WERI-Rb-1 (cell line): ENCODE data around the gene SLC66A2.

Experiments
- DNase-seq: peaks from one replicate; pipeline ENCODE4 v3.0.0-alpha.2; 2020
- H3K27ac ChIP-seq: fragments of 250-450 bp; sonication (Bioruptor Pico); 2 replicates; pipeline ENCODE4 v1.5.1; 2020; ENCODE audit warnings: mild to moderate bottlenecking, moderate library complexity
- H3K27me3 ChIP-seq: fragments of 250-450 bp; sonication (Bioruptor Pico); 2 replicates; pipeline ENCODE4 v1.5.1; 2021; ENCODE audit warnings: mild to moderate bottlenecking, low read depth, moderate library complexity; ENCODE audit not compliant: insufficient read depth, severe bottlenecking
- H3K36me3 ChIP-seq: fragments of 250-450 bp; sonication (Bioruptor Pico); 2 replicates; pipeline ENCODE4 v1.5.1; 2020; ENCODE audit warnings: mild to moderate bottlenecking, moderate library complexity
- H3K4me3 ChIP-seq: 2 replicates; pipeline ENCODE4 v1.5.1; 2011; ENCODE audit warnings: low read depth, mild to moderate bottlenecking, control low read depth, low read length
- H3K9me3 ChIP-seq: fragments of 250-450 bp; sonication (Bioruptor Pico); 2 replicates; pipeline ENCODE4 v1.5.1; 2021; ENCODE audit warnings: mild to moderate bottlenecking, moderate library complexity; ENCODE audit not compliant: severe bottlenecking
- TF ChIP-seq, protein P1 (sequence below): IDR thresholded peaks from 2 replicates; pipeline ENCODE4 v1.5.1; 2011; ENCODE audit warnings: low read depth, mild to moderate bottlenecking, control low read depth, inconsistent platforms, low read length

SLC66A2 gene

DNA sequence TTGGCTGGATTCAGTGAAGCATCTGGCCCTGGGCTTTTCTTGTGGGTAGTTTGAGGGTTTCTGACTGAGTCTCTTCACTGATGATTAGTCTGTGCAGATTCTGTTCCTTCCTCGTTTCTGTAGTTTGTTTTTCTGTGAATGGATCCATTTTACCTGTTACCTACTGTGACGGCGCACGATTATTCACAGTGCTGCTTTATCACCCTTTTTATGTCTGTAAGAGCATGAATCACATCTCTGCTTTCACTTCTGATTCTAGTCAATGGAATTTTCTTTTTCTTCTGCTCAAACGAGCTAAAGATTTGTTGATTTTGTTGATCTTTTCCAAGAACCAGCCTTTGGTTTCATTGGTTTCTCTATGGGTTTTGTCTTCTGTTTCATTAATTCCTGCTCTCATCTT lies 60.8 kb downstream of the SLC66A2 start:
- no peak for DNase-seq
- Histone ChIP-seq H3K4me3 (no peak overlapping the region), H3K9me3 (peaks cover 59% of the 10 kb centered on the region), H3K27ac (no peak overlapping the region), H3K27me3 (no peaks in the 10 kb centered on the region), H3K36me3 (no peaks in the 10 kb centered on the region)
- TF ChIP-seq, protein P1, sequence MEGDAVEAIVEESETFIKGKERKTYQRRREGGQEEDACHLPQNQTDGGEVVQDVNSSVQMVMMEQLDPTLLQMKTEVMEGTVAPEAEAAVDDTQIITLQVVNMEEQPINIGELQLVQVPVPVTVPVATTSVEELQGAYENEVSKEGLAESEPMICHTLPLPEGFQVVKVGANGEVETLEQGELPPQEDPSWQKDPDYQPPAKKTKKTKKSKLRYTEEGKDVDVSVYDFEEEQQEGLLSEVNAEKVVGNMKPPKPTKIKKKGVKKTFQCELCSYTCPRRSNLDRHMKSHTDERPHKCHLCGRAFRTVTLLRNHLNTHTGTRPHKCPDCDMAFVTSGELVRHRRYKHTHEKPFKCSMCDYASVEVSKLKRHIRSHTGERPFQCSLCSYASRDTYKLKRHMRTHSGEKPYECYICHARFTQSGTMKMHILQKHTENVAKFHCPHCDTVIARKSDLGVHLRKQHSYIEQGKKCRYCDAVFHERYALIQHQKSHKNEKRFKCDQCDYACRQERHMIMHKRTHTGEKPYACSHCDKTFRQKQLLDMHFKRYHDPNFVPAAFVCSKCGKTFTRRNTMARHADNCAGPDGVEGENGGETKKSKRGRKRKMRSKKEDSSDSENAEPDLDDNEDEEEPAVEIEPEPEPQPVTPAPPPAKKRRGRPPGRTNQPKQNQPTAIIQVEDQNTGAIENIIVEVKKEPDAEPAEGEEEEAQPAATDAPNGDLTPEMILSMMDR = no peak

DNA sequence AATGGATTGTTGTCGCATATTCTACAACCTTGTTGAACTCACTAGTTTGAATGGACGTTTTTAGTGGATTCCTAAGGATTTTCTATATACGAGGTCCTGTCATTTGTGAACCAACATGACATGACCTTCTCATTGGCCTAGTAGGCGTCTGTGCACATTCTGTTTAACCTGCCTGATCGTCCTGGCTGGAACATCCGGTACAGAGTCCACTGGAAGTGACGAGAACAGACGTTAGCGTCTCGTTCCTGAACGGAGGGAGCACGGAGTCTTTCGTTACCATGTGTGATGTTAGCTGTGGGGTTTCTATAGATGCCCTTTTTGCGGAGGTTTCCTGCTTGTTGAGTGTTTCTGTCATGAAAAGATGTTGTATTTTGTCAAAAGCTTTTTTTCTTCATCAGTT lies 61.9 kb downstream of the SLC66A2 start:
- peaks cover 49% of the 10 kb centered on the region for H3K9me3 ChIP-seq
- TF ChIP-seq, protein P1 = no peak
- no peak for DNase-seq
- H3K27me3 ChIP-seq = no peaks in the 10 kb centered on the region
- no peak overlapping the region for H3K4me3 ChIP-seq
- H3K36me3 ChIP-seq = no peaks in the 10 kb centered on the region
- no peak overlapping the region for H3K27ac ChIP-seq

DNA sequence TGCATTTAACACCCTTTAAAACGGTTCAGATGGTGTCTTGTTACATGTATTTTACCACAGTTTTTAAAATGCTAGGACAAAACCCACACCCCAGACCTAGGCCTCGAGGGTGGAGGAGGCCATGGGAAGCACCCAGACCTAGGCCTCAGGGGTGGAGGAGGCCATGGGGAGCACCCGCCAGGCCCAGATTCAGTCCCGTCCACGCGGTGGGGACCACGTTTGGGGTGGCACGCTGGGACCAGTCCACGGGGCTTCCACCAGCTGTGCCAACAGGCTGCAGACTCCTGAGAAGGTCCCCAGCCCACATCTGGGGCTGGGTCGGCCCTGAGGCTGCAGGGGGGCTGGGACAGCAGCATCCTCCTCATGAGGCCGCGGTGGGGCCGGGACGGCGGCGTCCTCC lies 63.4 kb downstream of the SLC66A2 start:
- peaks cover 49% of the 10 kb centered on the region for H3K9me3 ChIP-seq
- no peak overlapping the region for H3K27ac ChIP-seq
- DNase-seq = no peak
- no peaks in the 10 kb centered on the region for H3K36me3 ChIP-seq
- H3K4me3 ChIP-seq = no peak overlapping the region
- H3K27me3 ChIP-seq = no peaks in the 10 kb centered on the region
- TF ChIP-seq, protein P1 = no peak

DNA sequence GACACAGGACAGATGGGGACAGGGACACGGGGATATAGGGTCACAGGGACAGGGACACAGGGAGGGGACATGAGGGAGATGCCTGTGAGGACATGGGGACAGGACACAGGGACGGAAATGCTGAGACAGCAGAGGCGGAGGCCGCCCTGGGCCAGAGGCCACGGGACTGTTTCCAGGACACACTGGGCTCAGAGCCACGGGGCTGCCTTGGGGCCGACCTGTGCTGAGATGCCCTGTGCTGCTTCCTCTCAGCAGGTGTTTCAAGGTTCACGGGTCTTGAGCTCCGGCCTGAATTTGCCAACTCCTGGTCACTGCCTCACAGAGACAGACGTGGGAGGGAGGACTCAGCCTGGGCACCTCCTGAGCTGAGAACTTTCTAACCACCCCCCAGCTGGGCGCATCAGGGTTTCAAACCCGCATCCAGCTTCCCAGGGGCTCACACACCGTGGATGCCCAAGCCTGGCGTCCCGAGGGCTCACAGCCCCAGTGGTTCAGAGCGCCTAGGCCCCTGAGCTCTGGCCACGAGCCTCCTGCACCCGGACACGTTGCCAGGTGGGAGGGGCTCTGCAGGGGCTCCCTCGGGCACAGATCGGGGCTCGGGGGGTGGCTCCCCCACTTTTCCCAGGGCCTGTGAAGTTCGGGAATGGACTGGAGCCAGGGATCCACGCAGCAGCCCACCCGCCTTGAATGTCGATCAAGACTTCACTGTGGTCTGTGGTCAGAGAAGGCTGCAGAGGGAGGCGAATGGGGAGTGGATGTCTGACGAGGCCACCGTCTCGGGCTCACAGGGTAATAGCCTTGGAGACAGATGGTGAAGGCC lies 64.1 kb downstream of the SLC66A2 start:
- DNase-seq = no peak
- H3K9me3 ChIP-seq = peaks cover 49% of the 10 kb centered on the region
- H3K27me3 ChIP-seq = no peaks in the 10 kb centered on the region
- TF ChIP-seq, protein P1 = no peak
- H3K4me3 ChIP-seq = no peak overlapping the region
- no peaks in the 10 kb centered on the region for H3K36me3 ChIP-seq
- no peak overlapping the region for H3K27ac ChIP-seq

DNA sequence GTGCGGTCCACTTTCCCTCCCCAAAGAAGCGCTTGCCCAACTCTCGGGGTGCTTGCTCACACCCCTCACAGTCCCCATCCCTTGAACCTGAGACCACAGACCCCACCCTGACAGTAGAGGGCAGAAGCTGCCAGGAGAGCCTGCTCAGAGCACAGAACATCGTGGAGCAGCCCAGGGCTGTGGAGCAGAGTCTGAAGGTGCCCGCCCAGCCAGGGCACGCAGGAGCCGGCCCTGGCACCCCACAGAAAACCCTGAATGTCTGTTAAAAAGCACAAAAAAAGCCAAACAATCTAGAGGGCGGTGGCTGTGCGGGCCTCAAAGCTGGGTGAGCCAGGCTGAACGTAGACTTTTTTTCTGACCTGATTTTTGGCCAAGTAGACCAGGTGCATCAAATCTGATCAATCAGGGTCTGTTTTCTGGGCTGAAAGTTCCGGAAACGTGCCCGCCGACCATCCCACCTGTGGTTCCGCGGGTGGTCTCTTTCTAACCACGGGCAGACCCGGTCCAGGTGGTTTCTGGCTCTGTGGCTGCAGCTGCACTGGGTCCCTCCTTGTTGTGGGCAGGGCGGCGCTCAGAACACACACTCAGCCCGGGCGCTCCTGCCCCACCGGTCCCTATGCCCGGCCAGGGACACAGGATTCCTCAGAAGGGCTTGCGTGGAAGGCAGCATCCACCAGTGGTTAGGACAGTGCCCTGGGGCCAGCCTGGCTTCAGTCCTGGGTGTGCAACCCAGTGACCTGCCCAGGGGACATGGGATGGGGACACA lies 66.3 kb downstream of the SLC66A2 start:
- Histone ChIP-seq H3K4me3 (no peak overlapping the region), H3K27ac (no peak overlapping the region), H3K9me3 (peaks cover 31% of the 10 kb centered on the region), H3K27me3 (no peaks in the 10 kb centered on the region), H3K36me3 (no peaks in the 10 kb centered on the region)
- TF ChIP-seq, protein P1 = no peak
- no peak for DNase-seq
